Activated CD8-positive, alpha-beta memory T cell treated with anti-CD3 and anti-CD28 coated beads, Interleukin-2, amount 50 U/mL, for 48 hours (primary cell): Measurements from ENCODE around the gene RFT1.

Experiments
- DNase-seq: peaks from one replicate; pipeline ENCODE4 v3.0.0-alpha.2; 2020

RFT1 gene

DNA sequence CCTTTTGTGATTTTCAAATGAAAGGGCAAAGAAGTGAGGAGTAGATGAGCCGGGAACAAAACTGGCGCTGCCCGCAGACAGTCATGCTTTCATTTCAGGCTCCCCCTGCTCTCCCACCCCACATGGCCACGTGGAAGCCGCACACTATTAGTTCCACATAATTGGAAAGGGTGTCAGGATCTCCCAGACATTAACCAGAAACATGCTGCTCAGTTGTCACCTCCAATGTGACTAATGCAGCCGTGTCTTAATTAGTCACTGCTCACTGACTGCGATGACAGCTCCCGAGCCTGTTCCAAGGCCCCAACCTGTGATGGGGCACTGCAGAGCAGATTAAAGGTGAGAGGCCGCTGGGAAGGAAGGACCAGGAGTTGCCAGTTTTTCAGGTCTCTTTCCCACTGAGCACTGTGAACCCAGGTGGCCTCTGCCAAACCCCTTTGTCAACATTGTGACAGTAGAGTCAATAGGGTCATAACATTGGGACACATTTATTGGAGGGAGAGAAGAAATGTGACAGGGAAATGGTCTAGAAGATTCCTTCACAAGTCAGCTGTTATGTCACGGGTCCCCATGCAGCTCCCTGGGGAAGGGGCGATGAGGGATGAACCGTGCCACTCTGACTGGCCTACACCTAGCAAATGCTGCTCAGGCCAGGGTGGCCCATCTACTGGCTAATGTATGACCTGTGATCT is 45.8 kb downstream of the RFT1 start:
- DNase-seq: peak; percentile 48

DNA sequence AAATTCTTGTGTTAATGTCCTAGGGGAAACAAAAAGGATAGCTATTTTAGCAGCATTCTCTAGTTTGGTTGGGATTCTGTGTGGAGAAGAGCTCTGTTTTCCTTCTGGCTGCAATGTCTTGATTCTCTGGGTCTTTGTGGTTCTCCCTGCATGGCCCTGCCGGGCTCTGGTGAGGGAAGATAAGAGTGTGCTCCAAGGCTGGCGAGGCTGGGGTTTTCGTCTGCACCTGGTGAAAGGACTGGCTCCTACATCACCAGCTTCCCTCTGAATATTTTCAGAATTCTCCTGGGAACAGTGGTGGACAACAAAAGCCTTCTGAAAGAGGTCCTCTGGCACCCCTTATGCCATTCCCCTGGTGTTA is 46.3 kb downstream of the RFT1 start:
- no peak for DNase-seq

DNA sequence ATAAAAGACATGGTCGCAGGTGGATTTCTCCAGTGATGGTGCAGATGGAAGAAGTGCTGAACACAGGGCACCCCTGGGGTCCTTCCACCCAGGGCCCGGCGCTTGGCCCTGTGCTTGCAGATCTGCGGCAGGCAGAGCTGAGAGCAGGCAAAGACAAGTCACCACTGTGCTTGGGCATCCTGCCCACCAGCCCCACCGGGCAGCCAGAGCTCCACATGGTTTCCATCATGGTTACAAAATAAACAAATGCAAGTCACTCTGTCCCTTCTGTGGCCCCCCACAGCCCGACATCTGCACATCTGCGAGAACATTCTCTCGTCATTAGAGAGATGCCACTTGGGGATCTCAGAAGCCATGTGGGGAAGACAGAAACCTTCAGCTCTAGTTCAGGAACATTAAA is 46.7 kb downstream of the RFT1 start:
- DNase-seq: peak; percentile 48

DNA sequence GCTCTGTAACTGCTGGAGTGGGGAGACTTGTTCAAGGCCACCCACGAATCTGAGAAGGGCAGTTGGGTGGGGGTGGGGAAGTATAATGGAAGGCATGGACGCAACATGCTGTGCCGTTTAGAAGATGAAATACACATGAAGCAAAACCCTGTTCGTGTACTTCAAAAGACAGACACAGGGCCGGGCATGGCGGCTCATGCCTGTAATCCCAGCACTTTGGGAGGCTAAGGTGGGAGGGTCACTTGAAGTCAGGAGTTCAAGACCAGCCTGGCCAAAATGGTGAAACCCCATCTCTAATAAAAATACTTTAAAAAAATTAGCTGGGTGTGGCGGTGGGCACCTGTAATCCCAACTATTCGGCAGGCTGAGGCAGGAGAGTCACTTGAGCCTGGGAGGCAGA is 47.5 kb downstream of the RFT1 start:
- peak; percentile 43 for DNase-seq

DNA sequence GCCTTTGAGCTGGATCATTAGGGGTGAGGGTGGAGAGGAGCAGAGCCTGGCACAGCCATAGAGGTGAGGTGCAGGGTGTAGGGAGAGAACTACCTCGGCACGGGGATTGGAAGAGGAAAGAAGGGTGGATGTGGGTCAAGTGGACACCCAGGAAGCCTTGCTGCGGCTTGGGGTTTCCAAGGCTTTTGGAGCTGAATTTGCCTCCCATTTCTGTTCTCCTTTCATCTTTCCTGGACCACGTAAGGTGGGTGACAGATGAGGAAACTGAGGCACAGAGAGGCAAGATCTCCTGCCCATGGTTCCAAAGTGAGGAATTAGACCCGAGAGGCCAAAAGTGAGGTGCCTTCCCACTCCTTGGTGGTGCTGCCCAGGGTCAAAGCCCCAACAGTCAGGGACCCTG is 48.9 kb downstream of the RFT1 start:
- peak; percentile 47 for DNase-seq

DNA sequence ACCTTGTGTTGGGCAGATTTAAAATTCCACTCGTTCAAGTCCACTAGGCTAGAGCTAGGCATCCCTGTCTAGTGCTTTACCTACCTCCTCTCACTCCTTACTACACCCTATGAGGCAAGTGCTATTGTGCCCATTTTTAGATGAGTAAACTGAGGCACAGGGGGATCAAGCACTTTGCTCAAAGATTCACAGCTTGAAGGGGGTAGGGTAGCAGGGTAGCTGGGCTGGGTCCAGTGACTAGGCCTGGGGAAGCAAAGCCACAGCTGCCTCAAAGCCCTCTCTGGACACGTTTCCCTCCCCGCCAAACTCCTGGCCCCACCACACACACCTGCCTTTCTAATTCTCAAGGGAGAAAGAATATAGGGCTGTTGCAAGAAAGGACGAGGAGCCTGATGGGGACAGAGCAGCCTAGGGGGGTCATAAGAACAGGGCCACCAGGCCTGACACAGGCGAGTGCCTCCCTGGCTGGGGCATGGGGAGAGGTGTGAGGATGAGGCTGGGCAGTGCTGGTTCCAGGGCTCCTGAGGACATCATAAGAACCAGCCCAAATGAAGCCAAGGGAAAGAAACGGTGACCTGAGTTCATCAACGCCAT is 49.5 kb downstream of the RFT1 start:
- DNase-seq: peak; percentile 47

DNA sequence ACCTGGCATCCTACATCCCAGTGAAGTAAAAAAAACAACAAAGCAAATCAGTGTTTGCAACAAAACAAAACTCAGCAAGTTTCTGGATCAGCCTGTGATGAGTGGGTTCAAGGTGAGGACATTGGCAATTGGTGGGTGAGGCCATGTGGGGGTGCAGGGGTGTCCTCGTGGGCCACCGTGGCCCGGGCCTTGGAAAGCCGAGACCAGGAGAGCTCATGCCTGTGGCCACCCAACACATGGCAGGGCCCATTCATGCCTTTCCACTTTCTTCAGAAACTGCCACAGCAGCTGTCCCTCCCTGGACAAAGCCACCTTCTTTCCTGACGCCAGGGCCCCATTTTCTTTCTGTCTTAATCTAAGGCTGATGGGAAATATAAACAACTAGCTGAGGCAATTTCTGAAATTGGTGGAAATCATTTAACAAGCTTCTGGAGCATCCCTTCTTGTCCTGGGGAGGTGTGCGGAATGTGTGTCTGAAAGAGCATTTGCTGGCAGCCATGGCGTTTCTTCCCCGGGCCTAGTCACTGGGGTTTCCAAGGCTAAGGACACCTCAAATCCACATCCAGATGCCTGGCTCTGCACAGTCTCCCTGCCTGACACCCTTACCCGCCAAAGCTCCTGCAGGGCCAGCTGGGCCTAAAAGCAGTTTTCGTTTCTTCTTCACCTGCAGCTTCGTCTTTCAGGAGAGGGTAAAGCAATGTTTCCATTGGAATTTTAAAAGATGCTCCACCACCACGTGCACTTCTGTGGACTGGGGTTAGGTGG is 50.3 kb downstream of the RFT1 start:
- peak; percentile 42 for DNase-seq

DNA sequence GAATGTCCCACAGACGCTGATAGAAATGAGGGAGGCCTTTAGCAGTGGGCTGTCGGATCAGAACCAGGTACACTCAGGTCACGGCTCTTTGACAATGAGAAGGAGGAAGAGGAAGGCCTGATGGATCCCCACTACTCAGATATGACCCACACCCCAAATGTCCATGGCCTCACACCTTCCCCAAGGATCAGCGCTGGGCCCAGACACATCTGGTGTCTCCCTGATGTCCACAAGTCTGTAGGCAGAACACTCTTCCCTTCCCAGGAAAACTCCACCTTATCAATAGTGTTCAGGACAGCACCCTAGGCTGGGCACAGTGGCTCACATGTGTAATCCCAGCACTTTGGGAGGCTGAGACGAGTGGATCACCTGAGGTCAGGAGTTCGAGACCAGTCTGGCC is 51.1 kb downstream of the RFT1 start:
- DNase-seq: no peak

DNA sequence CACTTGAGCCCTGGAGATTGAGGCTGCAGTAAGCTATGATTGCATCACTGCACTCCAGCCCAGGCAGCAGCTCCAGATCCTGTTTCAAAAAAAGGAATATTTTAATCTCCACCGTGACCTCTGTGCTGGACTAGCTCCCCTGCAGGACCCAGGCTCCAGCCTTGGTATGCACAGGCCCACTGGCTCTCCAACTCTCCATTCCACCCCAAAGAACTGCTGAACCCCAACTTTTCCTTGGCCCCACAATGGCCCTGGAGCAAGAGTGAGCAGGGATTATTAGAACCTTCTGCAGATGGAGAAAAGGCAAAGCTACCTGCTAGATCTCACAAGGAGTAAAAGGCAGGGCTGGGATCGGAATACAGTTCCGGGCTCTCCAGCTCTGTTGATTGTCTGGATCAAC is 51.6 kb downstream of the RFT1 start:
- DNase-seq: peak; percentile 34

DNA sequence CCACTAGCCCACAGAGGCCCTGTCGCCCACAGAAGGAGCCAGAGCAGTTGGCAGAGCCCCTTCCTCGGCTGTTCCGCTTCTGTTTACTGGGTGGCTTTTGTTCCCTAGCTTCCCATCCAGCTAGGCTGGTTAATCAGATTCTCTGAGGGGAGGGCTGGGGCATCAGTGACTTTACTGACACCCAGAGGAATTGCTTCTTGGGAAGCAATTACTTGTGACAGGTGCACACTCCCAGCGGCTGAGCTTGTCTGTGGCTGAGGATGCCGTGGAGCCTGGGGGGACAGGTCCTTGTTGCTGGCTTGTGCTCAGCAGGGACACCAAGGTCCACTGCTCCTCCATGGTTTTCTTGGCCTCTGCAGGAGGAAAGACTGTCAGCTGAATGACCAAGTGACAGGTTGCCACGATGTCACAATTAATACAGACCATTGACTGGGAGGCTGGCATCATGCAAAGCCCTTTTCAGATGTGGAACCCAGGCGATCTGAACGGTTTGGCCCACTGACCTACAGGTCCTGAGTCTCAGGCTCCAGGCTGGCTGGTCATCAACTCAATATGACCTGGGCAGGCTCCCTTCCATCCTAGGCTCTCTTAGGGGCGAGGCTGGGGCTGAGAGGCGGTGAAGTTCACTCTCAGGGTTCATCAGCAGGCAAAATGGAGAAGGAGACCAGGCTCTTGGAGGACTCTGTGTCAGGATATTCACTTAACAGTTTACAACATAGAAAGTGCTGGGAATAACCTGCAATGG is 52.6 kb downstream of the RFT1 start:
- peak; percentile 29 for DNase-seq

DNA sequence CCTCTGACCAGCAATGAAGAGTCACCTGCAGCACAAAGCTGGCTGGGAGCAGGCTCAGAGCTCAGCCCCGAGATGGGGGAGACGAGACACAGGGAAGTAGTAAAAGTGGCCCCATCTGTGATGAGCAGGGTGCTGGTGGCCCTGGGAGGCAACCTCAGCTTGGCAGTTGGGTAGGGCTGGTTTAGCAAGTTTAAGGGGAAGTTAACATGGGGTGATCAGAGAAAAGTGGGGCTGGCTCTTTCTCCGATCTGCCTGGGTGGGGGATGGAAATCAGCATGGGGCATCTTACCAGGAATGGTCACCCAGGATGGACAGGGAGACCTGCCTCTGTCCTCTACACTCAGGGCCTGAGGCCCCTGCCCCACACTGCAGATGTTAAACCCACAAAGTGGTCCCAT is 54.5 kb downstream of the RFT1 start:
- peak; percentile 35 for DNase-seq

DNA sequence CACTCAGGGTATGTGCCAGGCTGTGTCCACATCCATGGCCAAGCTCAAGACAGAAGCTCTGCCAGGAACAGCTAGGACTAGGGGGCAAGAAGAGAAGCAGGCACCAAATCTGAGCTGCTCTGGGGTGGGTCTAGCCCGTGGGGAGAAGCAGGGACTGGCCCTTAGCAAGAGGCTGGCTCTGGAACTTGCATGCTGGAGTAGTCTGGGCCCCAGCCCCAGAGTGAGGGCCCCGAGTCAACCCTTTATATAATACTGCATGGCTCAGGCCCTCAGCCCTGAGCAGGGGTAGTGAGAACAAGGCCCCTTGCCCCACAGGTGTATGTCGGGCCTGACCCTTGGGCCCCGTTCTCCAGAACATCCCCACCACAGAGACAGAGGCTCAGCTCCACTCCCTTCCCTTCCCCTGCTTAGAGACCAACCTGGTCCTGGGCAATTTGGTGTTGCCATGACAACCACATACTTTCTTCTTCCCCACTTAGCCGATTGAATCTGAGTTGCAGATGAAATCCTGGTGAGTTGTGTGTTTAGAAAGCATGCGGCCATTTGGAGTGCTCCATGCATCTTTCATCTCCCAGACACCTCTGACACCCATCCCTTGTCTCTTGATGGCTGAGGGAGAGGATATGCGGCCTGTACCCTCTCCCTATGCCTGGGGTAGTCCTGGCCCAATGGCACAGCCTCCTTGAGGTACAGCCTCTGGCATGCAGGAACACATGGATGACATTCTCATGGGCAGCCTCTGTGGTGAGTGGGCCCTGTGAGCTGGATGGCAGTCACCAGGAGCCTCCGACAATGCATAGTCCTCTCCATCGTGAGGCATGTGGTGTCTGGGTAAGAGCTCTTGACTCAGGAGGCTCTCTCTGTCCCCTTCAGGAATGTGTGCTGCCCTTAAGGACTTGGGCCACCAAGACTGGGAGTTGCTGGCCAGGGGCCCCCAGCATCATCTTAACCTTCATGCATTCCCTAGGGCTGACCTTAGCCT is 55.2 kb downstream of the RFT1 start:
- no peak for DNase-seq

DNA sequence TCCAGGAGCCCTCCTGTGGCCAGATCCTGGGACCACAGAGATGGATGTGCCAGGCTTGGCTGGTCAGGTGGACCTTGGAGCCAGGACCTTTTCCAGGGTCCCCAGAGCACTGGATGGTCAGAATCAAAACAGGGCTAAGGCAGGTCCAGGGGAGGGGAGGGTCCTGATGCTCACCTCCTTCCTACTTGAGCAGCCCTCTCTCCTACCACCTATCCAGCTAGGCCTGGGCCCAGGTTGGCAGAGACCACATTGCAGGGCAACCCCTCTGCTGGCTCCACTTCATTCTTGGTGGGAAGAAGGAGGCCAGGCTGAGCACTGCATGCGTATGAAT is 55.9 kb downstream of the RFT1 start:
- DNase-seq: no peak

DNA sequence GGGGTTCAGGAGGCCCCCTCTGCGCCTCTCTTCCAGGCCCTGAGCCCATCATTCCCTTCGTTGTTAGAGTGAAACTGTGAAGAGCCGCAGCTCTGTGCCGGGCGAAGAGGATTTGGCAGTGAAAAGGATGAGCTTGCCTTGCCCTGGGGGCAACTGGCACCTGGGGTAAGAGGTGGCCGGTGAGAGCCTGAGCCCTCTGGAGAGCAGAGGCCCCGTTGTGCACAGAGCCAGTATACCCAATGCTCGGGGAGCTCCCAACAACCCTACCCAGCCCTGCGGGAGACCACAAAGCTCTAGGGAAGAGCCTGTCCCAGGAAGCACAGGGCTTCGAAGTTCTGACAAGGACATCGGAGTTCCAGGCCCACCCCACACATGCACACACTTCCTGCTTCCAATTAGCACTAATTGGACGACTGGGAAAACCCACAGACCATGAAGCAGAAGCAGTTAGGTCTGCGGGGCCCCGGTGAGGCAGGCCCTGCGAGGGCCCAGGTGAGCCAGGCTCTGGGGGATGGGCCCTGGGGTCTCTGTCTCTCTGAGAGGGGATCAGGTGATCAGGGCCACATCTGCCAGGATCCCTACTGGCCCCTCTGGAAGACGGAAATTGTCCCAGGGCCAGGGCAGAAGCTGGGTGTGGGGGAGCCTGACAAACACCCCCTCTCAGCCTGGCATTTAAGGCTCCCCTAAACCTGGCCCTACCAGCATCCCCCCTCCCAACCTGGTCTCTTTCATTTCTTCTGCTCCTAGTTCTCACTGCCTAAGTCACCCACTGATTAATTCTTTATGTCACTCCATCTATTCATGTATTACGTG is 56.5 kb downstream of the RFT1 start:
- DNase-seq: no peak

DNA sequence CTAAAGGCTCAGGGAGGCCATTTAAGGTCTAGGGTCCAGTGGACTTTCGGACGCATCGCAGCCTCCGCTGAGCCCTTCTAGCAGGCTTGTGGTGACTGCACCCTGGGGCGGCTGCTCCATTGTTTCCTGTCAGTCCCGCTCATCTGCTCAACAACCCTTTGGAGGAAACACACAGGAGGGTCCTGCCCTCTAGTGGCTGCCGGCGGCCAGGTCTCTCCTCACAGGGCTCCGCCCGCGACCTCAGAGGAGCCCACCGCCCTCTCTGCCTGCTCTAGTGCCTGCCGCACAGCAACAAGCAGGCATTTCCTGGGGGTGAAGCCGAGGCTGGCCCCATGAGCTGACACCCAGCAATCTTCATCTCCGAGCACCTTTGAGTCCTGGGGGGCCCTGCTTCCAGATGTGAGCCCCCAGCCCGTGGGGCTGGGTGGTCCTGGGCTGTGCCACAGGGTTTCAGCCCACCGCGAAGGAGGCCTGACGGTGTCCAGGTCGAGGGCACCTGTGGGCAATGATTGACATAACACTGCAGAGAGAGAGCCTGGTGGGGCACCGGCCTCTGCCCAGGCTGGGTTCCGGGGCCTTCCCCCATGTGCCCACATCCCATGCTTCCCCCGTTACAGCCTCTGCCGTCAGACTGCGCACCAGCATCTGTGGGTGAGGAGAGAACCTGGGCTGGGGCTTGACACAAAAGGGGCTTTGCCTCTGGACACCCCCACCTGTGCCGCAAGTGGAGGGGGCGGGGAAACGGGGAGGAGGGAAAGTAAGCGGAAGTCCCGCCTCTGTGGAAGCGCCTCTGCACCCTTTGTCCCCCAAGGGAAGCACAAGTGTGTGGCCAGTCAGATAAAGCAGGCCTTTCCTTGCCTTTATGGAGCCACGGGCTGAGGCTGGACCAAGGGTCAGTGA is 57.3 kb downstream of the RFT1 start:
- peak; percentile 89 for DNase-seq

DNA sequence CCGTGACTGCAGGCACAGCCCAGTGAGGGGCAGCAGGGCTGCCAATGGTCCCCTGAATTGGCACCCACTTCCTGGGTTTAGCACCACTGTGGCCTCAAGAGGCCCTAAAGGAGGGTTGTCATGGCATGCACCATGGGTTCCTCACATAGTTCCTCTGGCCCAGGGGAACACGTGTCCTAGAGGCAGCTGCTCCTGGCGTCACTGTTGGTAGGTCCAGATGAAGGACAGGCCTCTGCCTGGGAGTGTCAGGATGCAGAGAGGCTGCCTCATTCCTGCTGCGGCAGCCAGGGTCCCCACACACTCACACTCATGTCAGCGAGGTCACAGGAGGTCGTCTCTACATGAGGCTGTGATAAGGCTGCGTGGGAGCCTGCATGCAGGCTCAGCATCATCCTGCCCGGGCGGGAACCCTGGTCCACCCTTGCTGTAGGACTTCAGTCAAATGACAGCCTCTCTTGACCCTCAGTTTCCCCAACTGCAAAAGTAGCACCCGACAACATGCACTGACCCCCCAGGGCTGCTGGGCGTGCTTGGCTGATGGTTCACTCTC is 58.3 kb downstream of the RFT1 start:
- peak; percentile 50 for DNase-seq

DNA sequence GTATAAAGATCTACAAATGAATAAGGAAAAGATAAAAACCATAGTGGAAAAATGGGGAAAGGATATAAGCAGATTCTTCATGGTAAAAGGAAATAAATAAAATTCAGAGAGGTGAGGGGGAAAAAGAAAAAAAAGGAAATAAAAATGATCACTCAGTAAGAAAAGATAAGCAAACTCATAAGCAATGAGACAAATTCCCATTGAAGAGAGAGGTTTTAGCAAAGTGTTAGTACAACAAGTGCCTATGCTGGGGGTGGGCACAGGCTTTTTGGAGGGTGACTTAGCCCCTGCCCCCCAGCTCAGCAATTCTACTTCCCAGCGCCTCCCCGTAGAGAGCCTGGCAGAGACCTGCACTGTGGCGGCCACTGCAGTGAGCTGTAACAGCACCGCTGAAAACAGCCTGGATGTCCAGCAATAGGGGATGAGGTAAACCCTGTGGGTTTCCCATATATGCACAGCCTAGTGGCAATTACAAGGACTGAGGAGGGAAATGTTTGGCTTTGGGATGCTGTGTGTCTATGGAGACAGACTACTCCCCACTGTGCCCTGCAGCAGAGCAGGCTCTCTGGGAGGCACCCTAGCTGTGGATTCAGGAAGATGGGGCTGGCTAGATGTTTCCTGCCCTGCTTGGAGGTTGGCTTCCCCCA is 60.7 kb downstream of the RFT1 start:
- peak; percentile 40 for DNase-seq

DNA sequence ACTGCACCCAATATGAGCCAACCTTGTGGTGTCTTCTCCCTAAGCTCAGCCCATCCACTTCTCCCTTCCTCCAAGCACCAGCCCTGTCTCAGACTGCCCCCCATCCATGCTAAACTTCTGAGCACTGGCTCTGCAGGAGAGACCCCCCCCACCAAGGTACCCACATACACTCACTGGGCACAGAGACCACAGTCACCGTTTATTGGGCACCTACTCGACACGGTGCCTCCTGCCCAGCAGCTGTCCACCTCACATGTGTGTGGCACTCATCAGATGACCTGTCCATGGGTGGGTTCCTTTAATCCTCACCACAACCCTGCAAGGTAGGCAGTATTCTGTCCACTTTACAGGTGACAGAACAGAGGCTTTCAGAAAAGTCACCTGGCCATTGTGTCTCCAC is 62.1 kb downstream of the RFT1 start:
- peak; percentile 29 for DNase-seq

DNA sequence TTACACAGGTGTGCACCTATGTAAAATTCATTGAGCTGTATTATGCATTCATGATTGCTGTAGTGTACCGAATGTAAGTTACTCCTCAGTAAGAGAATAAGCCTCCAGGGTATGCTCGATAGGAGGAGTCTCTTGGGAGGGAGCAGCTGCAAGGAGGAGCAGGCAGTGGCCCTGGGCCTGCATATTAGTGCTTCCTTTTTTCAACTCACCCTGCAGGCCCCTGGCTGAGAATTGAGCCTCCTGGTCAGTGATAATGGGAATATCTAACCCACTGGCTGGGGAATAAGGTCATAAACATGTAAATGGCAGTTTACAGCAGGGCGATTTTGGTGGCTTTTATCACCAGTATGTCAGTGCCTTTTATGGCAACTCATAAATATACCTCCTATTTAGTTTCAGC is 62.7 kb downstream of the RFT1 start:
- no peak for DNase-seq
